Body of pancreas (tissue), 4 donors: ENCODE results near the gene LSM4.

Source experiments
- CTCF ChIP-seq, 7 experiments: fragments of 450-650 bp in 4 of 7; fragments of 200-600 bp in 3 of 7; sonication (generic) in 3 of 7; IDR thresholded peaks; one replicate each; pipeline ENCODE4 v1.5.1; 2016 to 2019; ENCODE audit warnings: antibody characterized with exemption in 7 of 7
- POLR2A ChIP-seq, 3 donors: fragments of 450-650 bp; IDR thresholded peaks; one replicate each; pipeline ENCODE4 v1.6.1; 2016; ENCODE audit warnings: antibody characterized with exemption in 3 of 3, mild to moderate bottlenecking in 2 of 3

GRCh38 chr19:18264137-18264854, 58.6 kb downstream of the LSM4 start:
- TF ChIP-seq POLR2A (IDR thresholded peaks at IDR 0.05), result no peak
- no peak for TF ChIP-seq CTCF (IDR thresholded peaks at IDR 0.05)
